Stomach smooth muscle (tissue), 2 donors: ENCODE results near the gene USP3.
A peak's percentile ranks its signal among the peaks of the same experiment; 100 is the strongest.

Experiments used
- H3K27ac ChIP-seq: one replicate; pipeline ENCODE4 v1.7.0; 2013; ENCODE audit warnings: mild to moderate bottlenecking, low read length, inconsistent platforms
- H3K27me3 ChIP-seq, 2 donors: one replicate each; pipeline ENCODE4 v1.7.0; 2013; ENCODE audit warnings: low read length in 2 of 2; ENCODE audit not compliant: insufficient read depth in 2 of 2, control insufficient read depth in 1 of 2
- H3K36me3 ChIP-seq, 2 donors: one replicate each; pipeline ENCODE4 v1.7.0; 2013; ENCODE audit warnings: low read length in 2 of 2; ENCODE audit not compliant: control insufficient read depth in 2 of 2, insufficient read depth in 2 of 2
- H3K4me1 ChIP-seq: one replicate; pipeline ENCODE4 v1.7.0; 2013; ENCODE audit warnings: low read length; ENCODE audit not compliant: control insufficient read depth, insufficient read depth
- H3K4me3 ChIP-seq, 2 donors: one replicate each; pipeline ENCODE4 v1.7.0; 2013; ENCODE audit warnings: low read length in 2 of 2
- H3K9ac ChIP-seq, 2 donors: one replicate each; pipeline ENCODE4 v1.7.0; 2013; ENCODE audit warnings: low read length in 2 of 2, mild to moderate bottlenecking in 1 of 2
- H3K9me3 ChIP-seq, 2 donors: one replicate each; pipeline ENCODE4 v1.7.0; 2013; ENCODE audit warnings: low read length in 2 of 2; ENCODE audit not compliant: control insufficient read depth in 2 of 2
- donor health status: healthy.
- donor health status: Pancreatic carcinoma.

USP3 gene

DNA sequence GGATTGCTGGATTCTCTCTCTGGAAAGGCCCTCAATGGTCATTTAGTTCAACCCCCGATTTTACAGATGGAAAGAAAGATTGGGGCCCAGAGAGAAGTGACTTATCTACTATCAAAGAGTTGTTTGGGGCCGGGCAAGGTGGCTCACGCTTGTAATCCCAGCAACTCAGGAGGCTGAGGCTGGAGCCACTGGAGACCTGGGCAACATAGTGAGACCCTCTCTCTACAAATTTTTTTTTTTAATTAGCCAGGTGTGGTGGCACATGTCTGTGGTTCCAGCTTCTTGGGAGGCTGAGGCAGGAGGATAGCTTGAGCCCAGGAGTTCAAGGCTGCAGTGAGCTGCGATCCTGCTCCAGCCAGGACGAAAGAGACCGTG, 5.2 kb upstream of the USP3 start:
- Histone ChIP-seq H3K4me1 (peaks cover 32% of the 10 kb centered on the region), H3K4me3 (no peak overlapping the region), H3K27ac (no peak overlapping the region)

DNA sequence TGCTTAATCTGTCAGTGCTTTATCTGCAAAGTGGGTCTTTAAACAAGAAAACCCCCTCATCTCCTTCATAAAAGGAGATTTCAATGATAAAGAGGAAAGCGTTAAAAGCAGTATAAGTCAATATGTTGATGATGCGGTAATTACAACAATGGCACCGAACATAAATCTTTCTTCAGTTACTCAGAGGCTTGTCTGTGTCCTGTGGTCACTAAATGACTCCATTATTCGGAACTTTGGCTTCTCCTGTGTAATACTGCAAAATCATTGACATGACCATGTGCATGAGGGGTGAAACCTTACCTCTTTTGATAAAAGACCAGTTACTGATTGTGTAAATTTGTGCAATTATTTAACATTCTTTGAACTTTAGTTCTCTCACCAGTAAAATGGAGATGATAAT, 4.8 kb upstream of the USP3 start:
- no peaks in the 10 kb centered on the region for H3K36me3 ChIP-seq
- H3K9me3 ChIP-seq, result no peaks in the 10 kb centered on the region
- H3K27me3 ChIP-seq, result no peaks in the 10 kb centered on the region
- no peak overlapping the region for H3K9ac ChIP-seq
- peaks cover 32% of the 10 kb centered on the region for H3K4me1 ChIP-seq
- no peak overlapping the region for H3K27ac ChIP-seq
- H3K4me3 ChIP-seq, result no peak overlapping the region

More for the DNA sequence above, 5.2 kb upstream of the USP3 start:
- no peaks in the 10 kb centered on the region for H3K36me3 ChIP-seq
- H3K9ac ChIP-seq, result no peak overlapping the region
- no peaks in the 10 kb centered on the region for H3K27me3 ChIP-seq
- H3K9me3 ChIP-seq, result no peaks in the 10 kb centered on the region

DNA sequence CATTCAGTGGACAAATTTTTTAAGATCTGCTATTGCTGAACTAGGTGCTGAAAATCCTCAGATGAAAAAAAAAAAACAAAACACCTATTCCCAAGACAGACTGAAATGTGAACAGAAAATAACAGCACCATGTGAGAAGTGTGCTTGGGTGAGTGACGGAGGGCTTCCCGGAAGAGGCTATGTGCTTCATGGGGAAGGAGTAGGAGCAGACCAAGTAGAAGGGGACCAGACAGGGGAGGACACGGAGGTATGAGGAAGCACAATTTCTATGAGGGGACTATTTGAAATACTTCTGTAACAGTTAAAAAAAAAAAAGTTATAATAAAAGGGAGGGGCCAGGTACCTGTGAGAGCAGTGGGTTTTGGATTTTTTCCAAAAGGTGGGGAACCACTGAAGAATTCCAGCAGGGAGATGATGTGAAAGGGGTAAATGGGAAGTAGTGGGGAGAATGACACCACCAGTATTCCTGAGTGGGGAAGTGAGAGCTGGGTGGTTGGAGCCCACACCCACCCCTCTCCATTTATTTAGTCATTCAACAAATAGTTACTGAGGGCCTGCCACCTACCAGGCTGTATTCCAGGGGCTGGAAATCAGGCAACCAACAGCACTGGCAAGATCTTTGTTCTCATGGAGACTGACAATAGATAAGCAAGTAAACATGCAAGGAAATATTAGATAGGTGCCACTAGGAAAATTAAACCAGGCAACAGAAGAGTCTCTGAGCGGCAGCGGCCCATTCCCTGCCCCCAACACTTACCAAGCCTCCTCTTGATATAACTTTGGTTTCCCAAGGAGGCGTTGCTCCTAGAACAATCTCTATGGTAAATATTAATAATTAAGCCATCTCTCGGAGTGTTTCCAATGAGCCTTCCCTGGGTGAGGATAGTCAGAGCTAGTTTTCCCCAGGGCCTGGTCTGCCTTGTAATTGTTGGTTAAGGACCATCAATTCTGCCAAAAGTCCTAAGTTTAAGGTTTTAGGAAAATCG, 3.8 kb upstream of the USP3 start:
- Histone ChIP-seq H3K27ac (peak overlapping the region; percentile 99), H3K4me1 (peaks cover 32% of the 10 kb centered on the region), H3K4me3 (peak overlapping the region; percentile 58 to 63), H3K9ac (peak overlapping the region; percentile 70 to 75), H3K27me3 (no peaks in the 10 kb centered on the region), H3K36me3 (no peaks in the 10 kb centered on the region), H3K9me3 (no peaks in the 10 kb centered on the region)

DNA sequence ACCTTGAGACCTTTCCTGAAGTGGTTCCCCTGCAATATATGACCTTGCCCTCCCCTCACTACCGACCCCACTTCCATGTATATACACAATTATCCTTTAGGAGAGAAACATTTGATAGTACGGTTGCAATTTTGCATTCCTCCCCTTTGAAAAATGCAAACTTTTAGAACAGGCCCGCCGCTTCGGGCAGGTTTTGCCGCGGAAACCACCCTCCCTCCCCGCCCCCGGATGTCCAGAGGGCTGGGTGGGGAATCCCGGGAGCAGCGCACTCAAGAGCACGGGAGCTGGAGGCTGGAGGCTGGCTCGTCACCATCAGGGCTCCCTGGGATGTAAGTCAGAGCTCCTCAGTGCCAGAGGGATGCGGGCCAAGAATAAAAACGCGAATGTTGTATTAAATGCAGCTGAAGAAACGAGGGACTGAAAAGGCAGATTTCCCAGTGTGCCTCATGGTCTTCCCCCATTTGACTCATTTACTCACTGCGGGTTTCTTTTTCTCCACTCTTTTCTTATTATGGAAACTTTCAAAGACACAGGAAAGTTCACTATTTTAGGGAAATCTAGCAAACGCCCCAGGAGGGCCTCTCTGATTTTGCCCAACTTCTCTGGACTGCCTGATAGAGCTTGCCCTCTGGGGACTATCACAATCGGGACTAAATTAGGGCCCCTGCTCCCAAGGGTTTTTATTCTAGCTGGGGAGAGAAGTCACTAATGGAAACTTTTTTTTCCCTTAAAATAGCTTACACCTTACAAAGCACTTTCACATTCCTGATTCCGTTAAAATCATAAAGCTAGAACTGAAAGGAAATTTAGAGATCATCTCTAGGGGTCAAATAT, 2.9 kb upstream of the USP3 start:
- H3K27me3 ChIP-seq, result no peaks in the 10 kb centered on the region

DNA sequence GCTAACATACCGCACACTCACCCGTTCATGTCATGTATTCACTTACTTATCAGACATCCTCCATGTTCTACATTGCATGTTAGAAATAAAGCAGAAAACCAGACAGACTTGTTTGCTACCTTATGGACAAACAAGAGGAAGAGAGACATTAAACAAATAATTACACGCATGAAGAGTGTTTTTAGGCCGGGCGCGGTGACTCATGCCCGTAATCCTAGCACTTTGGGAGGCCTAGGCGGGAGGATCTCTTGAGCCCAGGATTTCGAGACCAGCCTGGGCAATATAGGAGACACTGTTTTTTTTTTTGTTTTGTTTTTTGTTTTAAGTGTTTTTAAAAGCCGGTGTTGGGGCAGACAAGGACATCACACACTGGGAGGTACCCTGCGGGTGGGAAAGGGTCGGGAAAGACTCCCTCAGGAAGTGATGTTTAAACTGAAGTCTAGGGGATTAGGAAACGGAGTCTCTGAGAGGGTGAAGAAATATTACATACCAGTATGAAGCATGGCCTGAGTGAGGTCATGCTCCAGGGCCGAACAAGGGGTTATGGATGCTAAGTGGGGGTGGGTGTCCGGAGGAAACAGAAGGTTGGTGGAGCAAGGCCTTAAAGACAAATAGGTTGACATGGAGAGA, 2.1 kb upstream of the USP3 start:
- peak overlapping the region; percentile 29 to 70 for H3K9ac ChIP-seq
- peaks cover 35% of the 10 kb centered on the region for H3K4me1 ChIP-seq
- H3K9me3 ChIP-seq, result no peaks in the 10 kb centered on the region
- H3K27me3 ChIP-seq, result no peaks in the 10 kb centered on the region
- no peaks in the 10 kb centered on the region for H3K36me3 ChIP-seq
- H3K4me3 ChIP-seq, result peak overlapping the region in 1 of 2 donors; percentile 63
- H3K27ac ChIP-seq, result peak overlapping the region; percentile 99

More for the DNA sequence above, 2.9 kb upstream of the USP3 start:
- Histone ChIP-seq H3K4me1 (peaks cover 35% of the 10 kb centered on the region), H3K36me3 (no peaks in the 10 kb centered on the region), H3K27ac (peak overlapping the region; percentile 99), H3K9me3 (no peaks in the 10 kb centered on the region), H3K4me3 (peak overlapping the region; percentile 58 to 63), H3K9ac (peak overlapping the region; percentile 70 to 75)

DNA sequence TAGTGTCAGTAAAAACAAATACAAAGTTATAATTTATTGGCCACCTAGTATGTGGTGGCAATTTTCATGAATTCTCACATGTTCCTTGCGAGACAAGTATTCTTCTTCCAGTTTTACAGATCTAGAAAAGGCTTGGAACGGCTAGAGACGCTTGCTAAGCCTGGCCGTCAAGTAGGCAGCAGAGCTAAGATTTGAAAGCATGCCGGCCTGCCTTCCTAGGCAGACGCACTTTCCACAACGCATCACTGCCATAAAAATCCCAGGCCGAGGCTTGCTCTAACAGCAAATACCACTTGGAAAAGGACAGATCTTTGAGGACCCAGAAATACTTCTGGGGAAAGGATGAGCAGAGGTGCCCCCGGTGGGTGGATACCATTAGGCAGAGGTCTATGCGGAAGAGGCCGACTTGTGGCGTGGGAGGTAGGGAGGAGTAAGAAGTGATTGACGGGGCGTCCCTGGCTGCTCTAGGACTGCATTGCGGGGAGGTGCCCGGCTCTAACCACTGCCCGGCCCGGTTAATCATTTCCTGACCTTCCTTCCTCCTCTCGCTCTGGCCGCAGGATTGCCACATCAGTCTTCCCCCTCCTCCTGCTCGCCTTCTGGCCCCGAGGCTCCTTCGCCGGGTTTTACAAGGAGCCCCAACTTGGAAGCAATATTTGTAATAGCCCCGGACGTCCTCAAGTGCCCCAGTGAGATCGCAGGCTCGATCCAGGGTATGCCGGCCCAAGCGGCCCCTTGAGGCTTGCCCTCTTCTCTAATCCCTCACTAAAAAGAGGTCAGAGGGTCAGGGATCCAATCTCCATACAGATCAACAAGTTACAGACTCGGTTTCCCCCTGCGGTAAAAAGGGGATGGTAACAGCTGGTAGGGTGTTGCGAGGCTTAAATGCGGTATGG, 1.3 kb upstream of the USP3 start:
- H3K27me3 ChIP-seq, result no peaks in the 10 kb centered on the region
- H3K36me3 ChIP-seq, result no peaks in the 10 kb centered on the region
- peak overlapping the region; percentile 92 to 96 for H3K9ac ChIP-seq
- H3K9me3 ChIP-seq, result no peaks in the 10 kb centered on the region
- H3K4me3 ChIP-seq, result peak overlapping the region; percentile 64 to 80
- H3K4me1 ChIP-seq, result peaks cover 35% of the 10 kb centered on the region
- H3K27ac ChIP-seq, result peak overlapping the region; percentile 99

DNA sequence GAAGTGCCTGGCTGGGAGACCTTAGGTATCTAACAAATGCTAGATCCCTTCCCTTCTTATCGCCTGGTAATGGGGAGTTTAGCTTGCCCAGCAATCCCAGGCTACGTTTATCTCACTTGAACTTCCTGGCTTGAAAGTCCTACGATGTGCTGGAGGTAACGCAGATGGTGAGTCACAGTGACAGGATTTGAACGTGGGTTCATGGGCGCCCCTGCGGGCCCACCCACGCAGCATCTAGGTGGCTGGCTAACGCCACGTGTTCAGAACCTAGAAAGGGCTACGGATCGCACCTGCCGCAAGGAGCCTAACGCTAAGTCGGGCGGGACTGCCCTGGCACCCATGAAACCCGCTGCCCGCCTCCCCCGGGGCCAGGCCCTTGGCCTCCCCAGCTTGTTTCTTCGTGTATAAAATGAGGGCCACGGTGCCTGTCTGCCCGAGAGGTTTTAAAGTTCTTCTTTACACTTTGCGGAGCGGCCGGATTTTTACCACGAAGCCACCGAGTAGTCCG, 600 bp upstream of the USP3 start:
- Histone ChIP-seq H3K27me3 (no peaks in the 10 kb centered on the region), H3K4me1 (peaks cover 35% of the 10 kb centered on the region), H3K36me3 (no peaks in the 10 kb centered on the region), H3K27ac (peak overlapping the region; percentile 99), H3K4me3 (peak overlapping the region; percentile 64 to 80), H3K9me3 (no peaks in the 10 kb centered on the region), H3K9ac (peak overlapping the region; percentile 92 to 96)

DNA sequence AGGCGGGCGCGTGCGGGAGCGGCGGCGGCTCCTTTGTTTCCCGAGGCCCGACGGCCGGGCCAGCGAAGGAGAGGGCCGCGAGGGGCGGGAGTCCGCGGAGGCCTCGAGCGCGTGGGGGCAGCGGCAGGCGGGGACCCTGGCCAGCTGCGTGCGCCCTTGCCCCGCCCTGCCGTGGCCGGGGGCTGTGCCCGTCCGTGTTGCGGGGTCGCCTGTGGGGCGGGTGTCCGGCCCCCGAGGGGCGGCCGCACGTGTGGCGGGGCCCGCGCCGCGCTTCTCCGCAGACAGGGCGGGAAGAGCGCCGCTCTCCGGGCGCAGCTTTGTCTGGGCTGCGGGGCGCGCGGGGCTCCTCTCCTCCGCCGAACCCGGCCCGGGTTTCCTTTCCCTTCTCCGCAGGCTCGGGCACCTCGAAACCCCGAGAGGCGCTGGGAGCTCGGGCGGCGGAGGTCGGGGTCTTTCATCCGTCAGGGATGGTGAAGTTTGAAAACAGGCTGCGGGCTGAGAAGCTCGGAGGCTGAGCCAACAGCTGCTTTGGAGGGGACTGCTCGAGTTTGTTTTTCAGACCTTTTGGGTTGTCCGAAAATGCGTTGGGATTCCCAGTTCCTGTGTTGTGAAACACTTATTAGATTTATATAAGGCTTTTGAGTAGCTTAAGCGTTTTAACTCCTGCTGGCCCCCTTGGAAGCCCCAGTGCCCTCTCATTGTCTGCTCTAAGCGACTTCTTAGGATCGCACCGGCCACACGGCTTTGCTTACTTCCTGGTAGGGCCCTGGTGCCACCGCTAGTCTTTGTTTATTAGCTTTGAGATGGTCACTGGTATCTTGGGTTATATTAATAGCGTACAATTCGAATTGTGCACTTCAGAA, 817 bp downstream of the USP3 start:
- H3K27me3 ChIP-seq, result no peaks in the 10 kb centered on the region

DNA sequence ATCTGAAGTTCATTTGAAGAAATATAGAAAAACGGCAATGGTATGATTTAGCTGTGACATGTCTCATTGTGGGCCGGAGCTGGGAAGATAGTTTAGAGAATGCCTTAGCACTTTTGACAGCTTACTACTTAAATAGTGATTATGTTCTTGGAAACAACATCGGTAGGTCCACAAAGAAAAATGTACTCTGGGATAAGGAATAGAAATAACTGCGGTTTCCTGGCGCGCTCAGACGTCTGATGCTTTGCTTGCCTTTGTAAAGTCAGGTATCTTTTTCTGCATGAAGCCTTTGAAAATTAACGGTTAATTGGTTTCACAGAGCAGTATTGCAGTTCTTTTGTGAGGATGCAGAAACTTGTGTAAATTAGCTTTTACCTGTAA, 1.4 kb downstream of the USP3 start:
- no peaks in the 10 kb centered on the region for H3K27me3 ChIP-seq
- peaks cover 33% of the 10 kb centered on the region for H3K4me1 ChIP-seq
- H3K27ac ChIP-seq, result peak overlapping the region; percentile 77
- no peaks in the 10 kb centered on the region for H3K36me3 ChIP-seq
- H3K9ac ChIP-seq, result peak overlapping the region; percentile 83 to 86
- no peaks in the 10 kb centered on the region for H3K9me3 ChIP-seq
- H3K4me3 ChIP-seq, result peak overlapping the region; percentile 83 to 84

More for the DNA sequence above, 817 bp downstream of the USP3 start:
- H3K27ac ChIP-seq, result peak overlapping the region; percentile 77
- H3K36me3 ChIP-seq, result no peaks in the 10 kb centered on the region
- H3K4me1 ChIP-seq, result peaks cover 35% of the 10 kb centered on the region
- no peaks in the 10 kb centered on the region for H3K9me3 ChIP-seq
- H3K9ac ChIP-seq, result peak overlapping the region; percentile 83 to 86
- peak overlapping the region; percentile 83 to 84 for H3K4me3 ChIP-seq
